WTC11 (cell line): ENCODE results near the gene IFT20. TPM values are rescaled to one million over a fixed set of nuclear protein-coding genes. Genes with fewer than 3 reads are reported as not detected.

Source experiments
- ATAC-seq: fragments of 200-7000 bp; cut with Tn5 transposase; 2 replicates; pipeline ENCODE4 v1.10.0; 2021; ENCODE audit warnings: mild to moderate bottlenecking, moderate library complexity
- CTCF ChIA-PET: fragments of 300-600 bp; sonication (Branson Sonifier 250); formaldehyde crosslinking; loops from one replicate; lab custom pipeline; 2021; ENCODE audit warnings: antibody characterized with exemption; lab: Charles Lee
- POLR2A ChIA-PET: fragments of 350-600 bp; sonication (Branson Sonifier 250); formaldehyde crosslinking; loops from one replicate; lab custom pipeline; 2021; ENCODE audit warnings: antibody characterized with exemption; lab: Charles Lee
- DNase-seq: peaks from one replicate; pipeline ENCODE4 v3.0.0; 2021; ENCODE audit warnings: low spot score
- H3K27ac Mint-ChIP-seq: 2 replicates; pipeline ENCODE4 v1.8.0; 2021; ENCODE audit warnings: mixed read lengths
- H3K27me3 Mint-ChIP-seq: 2 replicates; pipeline ENCODE4 v1.8.0; 2021; ENCODE audit warnings: low read depth, mild to moderate bottlenecking, moderate library complexity, mixed read lengths
- H3K36me3 Mint-ChIP-seq: 2 replicates; pipeline ENCODE4 v1.8.0; 2021; ENCODE audit warnings: mixed read lengths
- H3K4me1 Mint-ChIP-seq: 2 replicates; pipeline ENCODE4 v1.8.0; 2022; ENCODE audit warnings: mixed read lengths
- H3K4me3 Mint-ChIP-seq: 2 replicates; pipeline ENCODE4 v1.8.0; 2021; ENCODE audit warnings: mild to moderate bottlenecking, moderate library complexity, mixed read lengths
- H3K9me3 Mint-ChIP-seq: 2 replicates; pipeline ENCODE4 v1.8.0; 2021; ENCODE audit warnings: mixed read lengths
- AFF4 ChIP-seq: sonication (generic); formaldehyde crosslinking; IDR thresholded peaks from 2 replicates; pipeline ENCODE4 v1.8.1; 2023; ENCODE audit warnings: mild to moderate bottlenecking, missing genetic modification reagents, borderline replicate concordance
- ARID4B ChIP-seq: sonication (generic); formaldehyde crosslinking; IDR thresholded peaks from 2 replicates; pipeline ENCODE4 v1.8.0; 2023; ENCODE audit warnings: missing genetic modification reagents, mild to moderate bottlenecking, borderline replicate concordance
- EMX1 ChIP-seq: fragments of 250-450 bp; sonication (Bioruptor Pico); IDR thresholded peaks from 2 replicates; pipeline ENCODE4 v1.8.0; 2021; ENCODE audit warnings: mild to moderate bottlenecking
- KAT7 ChIP-seq: sonication (generic); formaldehyde crosslinking; IDR thresholded peaks from 2 replicates; pipeline ENCODE4 v1.8.1; 2023; ENCODE audit warnings: missing genetic modification reagents, mild to moderate bottlenecking, borderline replicate concordance
- OVOL2 ChIP-seq: fragments of 250-450 bp; sonication (Bioruptor Pico); IDR thresholded peaks from 2 replicates; pipeline ENCODE4 v1.9.0; 2021; ENCODE audit warnings: mild to moderate bottlenecking, borderline replicate concordance
- PREB ChIP-seq: sonication (generic); formaldehyde crosslinking; IDR thresholded peaks from 2 replicates; pipeline ENCODE4 v1.8.1; 2022; ENCODE audit warnings: mild to moderate bottlenecking, missing genetic modification reagents, moderate library complexity, borderline replicate concordance
- SOX15 ChIP-seq: fragments of 250-450 bp; sonication (Bioruptor Pico); IDR thresholded peaks from 2 replicates; pipeline ENCODE4 v1.9.0; 2021; ENCODE audit warnings: mild to moderate bottlenecking
- STAT6 ChIP-seq: sonication (generic); formaldehyde crosslinking; conservative IDR thresholded peaks from 2 replicates; pipeline ENCODE4 v1.8.1; 2023; ENCODE audit warnings: mild to moderate bottlenecking, low read depth, missing genetic modification reagents, moderate library complexity
- TCF7 ChIP-seq: sonication (generic); formaldehyde crosslinking; IDR thresholded peaks from 2 replicates; pipeline ENCODE4 v1.8.0; 2022; ENCODE audit warnings: mild to moderate bottlenecking, low read depth, missing genetic modification reagents, moderate library complexity
- TEAD1 ChIP-seq: sonication (generic); formaldehyde crosslinking; IDR thresholded peaks from 2 replicates; pipeline ENCODE4 v1.8.0; 2022; ENCODE audit warnings: mild to moderate bottlenecking, missing genetic modification reagents
- ZNF512 ChIP-seq: sonication (generic); formaldehyde crosslinking; IDR thresholded peaks from 2 replicates; pipeline ENCODE4 v1.8.1; 2022; ENCODE audit warnings: missing genetic modification reagents, borderline replicate concordance
- total RNA-seq: library from RNA; stranded (reverse); gene quantifications from 3 replicates; pipeline ENCODE4 v1.2.3, GENCODE V29; 2021
- TF ChIP-seq, protein P1 (sequence below): fragments of 250-450 bp; sonication (Bioruptor Pico); IDR thresholded peaks from 2 replicates; pipeline ENCODE4 v1.9.0; 2021; ENCODE audit warnings: moderate library complexity, mild to moderate bottlenecking, inconsistent platforms, borderline replicate concordance

The IFT20 gene
- total RNA-seq, 1 experiment from 2014 or later: 17.6 TPM

DNA sequence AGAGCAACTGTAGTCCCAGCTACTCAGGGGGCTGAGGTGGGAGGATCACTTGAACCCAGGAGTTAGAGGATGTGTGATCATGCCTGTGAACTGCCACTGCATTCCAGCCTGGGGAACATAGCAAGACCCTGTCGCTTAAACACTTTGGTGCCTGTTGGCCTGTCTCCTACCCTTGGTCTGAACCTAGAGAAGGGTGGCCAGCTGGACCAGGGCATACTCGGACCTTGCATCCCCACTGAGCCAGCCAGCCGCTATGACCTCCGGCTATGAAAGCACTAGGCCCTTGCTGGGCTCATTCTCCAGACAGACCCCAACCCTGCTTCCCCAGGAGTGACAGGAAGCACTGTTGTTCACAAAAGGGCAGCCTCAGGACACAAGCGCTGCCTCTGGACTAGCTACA lies 4.6 kb downstream of the IFT20 start:
- no peak for DNase-seq
- H3K27ac Mint-ChIP-seq: no peak overlapping the region
- ChIA-PET POLR2A (no interaction called here), CTCF (interaction anchor here (1.0 to 1.2 kb wide), 2 partner anchors 13 to 79 kb away, joined by 3 read pairs; no protein-coding TSS in a partner anchor)
- TF ChIP-seq OVOL2 (CRISPR knock-in tag) (no peak), ZNF512 (CRISPR knock-in tag) (no peak), ARID4B (CRISPR knock-in tag) (no peak), EMX1 (CRISPR knock-in tag) (no peak), STAT6 (CRISPR knock-in tag) (no peak), TCF7 (CRISPR knock-in tag) (no peak), KAT7 (no peak), PREB (CRISPR knock-in tag) (no peak), TEAD1 (CRISPR knock-in tag) (no peak), SOX15 (CRISPR knock-in tag) (no peak), AFF4 (CRISPR knock-in tag) (no peak)
- TF ChIP-seq, protein P1, sequence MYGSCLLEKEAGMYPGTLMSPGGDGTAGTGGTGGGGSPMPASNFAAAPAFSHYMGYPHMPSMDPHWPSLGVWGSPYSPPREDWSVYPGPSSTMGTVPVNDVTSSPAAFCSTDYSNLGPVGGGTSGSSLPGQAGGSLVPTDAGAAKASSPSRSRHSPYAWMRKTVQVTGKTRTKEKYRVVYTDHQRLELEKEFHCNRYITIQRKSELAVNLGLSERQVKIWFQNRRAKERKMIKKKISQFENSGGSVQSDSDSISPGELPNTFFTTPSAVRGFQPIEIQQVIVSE (CRISPR knock-in tag): no peak
- no peak for ATAC-seq
- H3K4me1 Mint-ChIP-seq: peaks cover 10% of the 10 kb centered on the region
- H3K4me3 Mint-ChIP-seq: no peak overlapping the region
- no peaks in the 10 kb centered on the region for H3K27me3 Mint-ChIP-seq
- H3K36me3 Mint-ChIP-seq: peaks cover 34% of the 10 kb centered on the region
- no peaks in the 10 kb centered on the region for H3K9me3 Mint-ChIP-seq
